WERI-Rb-1 (cell line): Measurements from ENCODE around the gene UNC93A.
A peak's percentile ranks its signal among the peaks of the same experiment; 100 is the strongest.
"Not testable (repeated sequence)": the region's sequence is repeated elsewhere in the genome, so short reads cannot be mapped to it uniquely, and the experiment has no call there.

ENCODE experiments used
- DNase-seq: peaks from one replicate; pipeline ENCODE4 v3.0.0-alpha.2; 2020
- H3K27ac ChIP-seq: fragments of 250-450 bp; sonication (Bioruptor Pico); 2 replicates; pipeline ENCODE4 v1.5.1; 2020; ENCODE audit warnings: mild to moderate bottlenecking, moderate library complexity
- H3K27me3 ChIP-seq: fragments of 250-450 bp; sonication (Bioruptor Pico); 2 replicates; pipeline ENCODE4 v1.5.1; 2021; ENCODE audit warnings: mild to moderate bottlenecking, low read depth, moderate library complexity; ENCODE audit not compliant: insufficient read depth, severe bottlenecking
- H3K36me3 ChIP-seq: fragments of 250-450 bp; sonication (Bioruptor Pico); 2 replicates; pipeline ENCODE4 v1.5.1; 2020; ENCODE audit warnings: mild to moderate bottlenecking, moderate library complexity
- H3K4me3 ChIP-seq: 2 replicates; pipeline ENCODE4 v1.5.1; 2011; ENCODE audit warnings: low read depth, mild to moderate bottlenecking, control low read depth, low read length
- H3K9me3 ChIP-seq: fragments of 250-450 bp; sonication (Bioruptor Pico); 2 replicates; pipeline ENCODE4 v1.5.1; 2021; ENCODE audit warnings: mild to moderate bottlenecking, moderate library complexity; ENCODE audit not compliant: severe bottlenecking
- TF ChIP-seq, protein P1 (sequence below): IDR thresholded peaks from 2 replicates; pipeline ENCODE4 v1.5.1; 2011; ENCODE audit warnings: low read depth, mild to moderate bottlenecking, control low read depth, inconsistent platforms, low read length

The UNC93A gene

DNA sequence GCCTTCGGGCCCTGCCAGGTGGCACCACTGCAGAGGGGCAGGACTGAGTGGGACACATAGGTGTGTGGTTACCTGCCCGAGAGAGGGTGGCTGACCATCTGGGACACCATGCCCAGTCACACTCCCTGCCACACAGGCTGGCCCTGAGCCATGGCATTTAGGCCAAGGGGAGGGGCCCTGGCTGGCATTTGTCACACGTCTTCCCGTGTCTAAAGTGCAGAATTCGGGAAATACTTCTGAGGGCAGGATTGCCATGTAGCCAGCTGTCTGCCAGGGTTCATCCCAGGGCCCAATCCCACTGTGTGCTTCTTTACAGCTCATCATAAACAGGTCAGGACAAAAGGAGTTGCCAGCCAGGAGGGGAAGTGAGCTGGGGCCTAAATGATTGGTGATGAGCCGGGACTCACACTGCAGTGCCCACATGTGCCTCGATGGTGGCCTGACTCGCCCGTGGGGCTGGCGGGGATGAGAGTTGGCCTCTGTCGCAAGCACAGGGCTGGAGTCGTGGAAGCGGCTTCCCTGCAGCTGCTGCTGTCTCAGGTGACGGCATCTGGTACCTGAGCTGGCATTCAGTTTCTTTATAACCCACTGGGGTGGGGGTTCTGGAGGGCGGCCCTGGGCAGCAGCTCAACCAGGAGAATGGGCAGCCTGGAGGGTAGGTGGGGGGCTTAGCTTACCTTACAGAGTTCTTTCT lies 5.9 kb upstream of the UNC93A start:
- no peak overlapping the region for H3K4me3 ChIP-seq
- H3K9me3 ChIP-seq, result peaks cover 5% of the 10 kb centered on the region
- TF ChIP-seq, protein P1, sequence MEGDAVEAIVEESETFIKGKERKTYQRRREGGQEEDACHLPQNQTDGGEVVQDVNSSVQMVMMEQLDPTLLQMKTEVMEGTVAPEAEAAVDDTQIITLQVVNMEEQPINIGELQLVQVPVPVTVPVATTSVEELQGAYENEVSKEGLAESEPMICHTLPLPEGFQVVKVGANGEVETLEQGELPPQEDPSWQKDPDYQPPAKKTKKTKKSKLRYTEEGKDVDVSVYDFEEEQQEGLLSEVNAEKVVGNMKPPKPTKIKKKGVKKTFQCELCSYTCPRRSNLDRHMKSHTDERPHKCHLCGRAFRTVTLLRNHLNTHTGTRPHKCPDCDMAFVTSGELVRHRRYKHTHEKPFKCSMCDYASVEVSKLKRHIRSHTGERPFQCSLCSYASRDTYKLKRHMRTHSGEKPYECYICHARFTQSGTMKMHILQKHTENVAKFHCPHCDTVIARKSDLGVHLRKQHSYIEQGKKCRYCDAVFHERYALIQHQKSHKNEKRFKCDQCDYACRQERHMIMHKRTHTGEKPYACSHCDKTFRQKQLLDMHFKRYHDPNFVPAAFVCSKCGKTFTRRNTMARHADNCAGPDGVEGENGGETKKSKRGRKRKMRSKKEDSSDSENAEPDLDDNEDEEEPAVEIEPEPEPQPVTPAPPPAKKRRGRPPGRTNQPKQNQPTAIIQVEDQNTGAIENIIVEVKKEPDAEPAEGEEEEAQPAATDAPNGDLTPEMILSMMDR, result no peak
- no peaks in the 10 kb centered on the region for H3K27me3 ChIP-seq
- DNase-seq, result no peak
- H3K27ac ChIP-seq, result no peak overlapping the region
- H3K36me3 ChIP-seq, result no peaks in the 10 kb centered on the region

DNA sequence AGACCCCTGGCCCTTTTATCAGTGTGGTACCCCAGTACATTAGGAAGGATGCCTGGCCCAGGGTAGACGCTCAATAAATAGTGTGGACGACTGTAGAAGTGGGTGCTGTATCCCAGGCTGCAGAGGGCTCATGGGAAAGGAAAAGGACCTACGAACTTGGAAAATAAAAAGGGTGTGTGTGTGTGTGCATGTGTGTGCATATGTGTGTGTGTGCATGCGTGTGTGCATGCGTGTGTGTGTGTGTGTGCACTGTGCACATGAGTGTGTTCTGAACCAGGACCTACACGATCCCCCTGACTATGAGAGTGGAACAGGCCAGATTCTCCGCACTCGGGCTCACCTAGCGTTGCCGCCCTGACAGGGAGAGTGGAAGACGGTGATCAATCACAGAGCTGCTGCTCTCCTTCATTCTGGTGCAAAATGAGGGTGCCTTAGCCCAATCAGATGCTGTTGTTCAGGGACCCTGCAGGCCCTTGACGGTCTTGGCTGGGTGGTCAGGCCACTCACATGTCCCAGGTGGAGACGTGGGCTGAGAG lies 3.5 kb upstream of the UNC93A start:
- no peaks in the 10 kb centered on the region for H3K27me3 ChIP-seq

DNA sequence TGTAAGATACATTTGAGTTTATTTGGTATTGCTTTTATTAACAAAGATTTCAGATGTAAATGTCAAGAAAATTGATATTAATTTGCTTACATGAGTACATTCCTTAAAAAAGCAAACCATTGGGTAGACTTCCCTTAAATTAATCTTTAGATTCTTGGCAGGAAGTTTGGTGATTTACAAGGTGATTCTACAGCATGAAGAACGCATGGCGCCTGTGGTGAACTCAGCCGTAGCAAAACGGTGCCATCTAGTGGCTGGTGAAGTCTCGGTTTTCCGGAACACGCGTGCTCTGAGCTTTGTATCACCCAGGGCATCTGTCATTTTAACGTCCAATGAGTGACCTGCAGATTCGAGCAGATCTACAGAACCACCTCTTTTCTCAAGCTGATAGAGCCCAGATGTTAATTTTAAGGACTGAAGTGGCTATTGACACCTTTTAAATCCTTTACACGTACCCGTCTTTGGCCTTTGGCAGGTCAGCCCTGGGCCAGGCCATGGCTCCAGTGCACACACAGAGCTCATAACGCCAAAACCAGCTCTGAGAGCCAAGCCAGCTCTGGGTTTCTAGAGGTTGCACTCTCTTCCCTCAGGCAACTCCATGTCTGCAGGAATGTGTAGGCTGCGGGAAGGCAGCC lies 2.4 kb upstream of the UNC93A start:
- H3K9me3 ChIP-seq, H3K27ac ChIP-seq, H3K4me3 ChIP-seq, H3K27me3 ChIP-seq, H3K36me3 ChIP-seq: not testable (repeated sequence)
- TF ChIP-seq, protein P1, result peak; percentile 45
- peak; percentile 42 for DNase-seq

More for the DNA sequence above, 3.5 kb upstream of the UNC93A start:
- TF ChIP-seq, protein P1, result no peak
- Histone ChIP-seq H3K9me3 (peaks cover 5% of the 10 kb centered on the region), H3K4me3 (no peak overlapping the region), H3K36me3 (no peaks in the 10 kb centered on the region), H3K27ac (no peak overlapping the region)
- no peak for DNase-seq

DNA sequence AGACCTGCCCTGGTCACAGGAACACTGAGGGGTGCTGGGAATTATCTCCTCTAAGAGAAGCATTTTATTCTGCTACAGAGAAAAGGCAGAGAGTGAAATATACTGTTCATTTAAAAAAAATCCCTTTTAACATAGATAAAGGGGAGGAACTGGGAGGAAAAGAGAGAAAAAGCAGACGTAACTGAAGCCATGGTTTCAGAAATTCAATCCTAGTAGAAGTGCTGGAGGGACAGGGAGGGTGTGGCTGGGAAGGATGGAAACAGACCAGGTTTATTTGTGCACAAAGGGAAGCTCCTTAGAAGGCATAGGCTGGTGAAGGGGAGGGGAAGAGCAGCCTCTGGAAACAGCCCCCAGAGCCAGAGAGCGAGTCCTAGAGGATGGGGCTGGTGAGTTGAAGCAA lies 1.8 kb upstream of the UNC93A start:
- H3K27me3 ChIP-seq, H3K9me3 ChIP-seq, H3K27ac ChIP-seq, DNase-seq, H3K4me3 ChIP-seq, H3K36me3 ChIP-seq: not testable (repeated sequence)

DNA sequence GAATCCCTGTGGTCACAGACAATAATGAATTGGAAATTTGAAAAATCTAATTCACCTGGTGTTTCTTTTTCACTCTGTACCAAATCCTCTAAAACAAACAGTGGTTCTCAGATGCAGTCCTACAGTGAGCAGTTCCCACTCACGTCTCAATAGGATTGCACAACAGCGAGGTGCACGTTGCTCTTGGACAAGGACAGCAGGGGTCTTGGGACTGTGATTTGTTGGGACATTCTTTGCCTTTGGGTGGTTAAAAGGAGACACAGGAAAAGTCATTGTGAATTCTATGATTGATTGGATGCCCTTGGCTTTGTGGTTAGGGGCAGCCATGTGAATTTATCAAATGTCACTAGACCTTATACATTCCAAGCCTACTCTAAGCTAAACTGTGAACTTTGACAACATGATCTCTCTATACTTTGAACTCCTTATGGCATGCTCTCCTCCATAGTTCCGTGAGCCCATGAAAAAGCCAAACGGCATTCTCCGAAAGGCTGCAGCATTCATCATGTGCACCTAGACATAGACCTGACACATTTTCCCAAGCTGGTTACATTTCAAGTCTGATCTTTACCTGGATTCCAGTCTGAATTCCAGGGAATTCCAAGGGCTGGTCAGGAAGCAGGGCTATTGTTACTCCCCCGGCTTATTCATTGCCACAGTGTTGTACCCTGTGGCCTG lies 647 bp downstream of the UNC93A start:
- no peaks in the 10 kb centered on the region for H3K27me3 ChIP-seq
- no peaks in the 10 kb centered on the region for H3K36me3 ChIP-seq
- TF ChIP-seq, protein P1, result no peak
- H3K4me3 ChIP-seq, result no peak overlapping the region
- no peak for DNase-seq
- no peaks in the 10 kb centered on the region for H3K9me3 ChIP-seq
- no peak overlapping the region for H3K27ac ChIP-seq
